Measurements from ENCODE around the gene ZBTB21. TPM values are rescaled to one million over a fixed set of nuclear protein-coding genes. Genes with fewer than 3 reads are reported as not detected.

Gene ZBTB21
- total RNA-seq, 2 donors from 2014 or later = 35.6 to 43.3 TPM

DNA sequence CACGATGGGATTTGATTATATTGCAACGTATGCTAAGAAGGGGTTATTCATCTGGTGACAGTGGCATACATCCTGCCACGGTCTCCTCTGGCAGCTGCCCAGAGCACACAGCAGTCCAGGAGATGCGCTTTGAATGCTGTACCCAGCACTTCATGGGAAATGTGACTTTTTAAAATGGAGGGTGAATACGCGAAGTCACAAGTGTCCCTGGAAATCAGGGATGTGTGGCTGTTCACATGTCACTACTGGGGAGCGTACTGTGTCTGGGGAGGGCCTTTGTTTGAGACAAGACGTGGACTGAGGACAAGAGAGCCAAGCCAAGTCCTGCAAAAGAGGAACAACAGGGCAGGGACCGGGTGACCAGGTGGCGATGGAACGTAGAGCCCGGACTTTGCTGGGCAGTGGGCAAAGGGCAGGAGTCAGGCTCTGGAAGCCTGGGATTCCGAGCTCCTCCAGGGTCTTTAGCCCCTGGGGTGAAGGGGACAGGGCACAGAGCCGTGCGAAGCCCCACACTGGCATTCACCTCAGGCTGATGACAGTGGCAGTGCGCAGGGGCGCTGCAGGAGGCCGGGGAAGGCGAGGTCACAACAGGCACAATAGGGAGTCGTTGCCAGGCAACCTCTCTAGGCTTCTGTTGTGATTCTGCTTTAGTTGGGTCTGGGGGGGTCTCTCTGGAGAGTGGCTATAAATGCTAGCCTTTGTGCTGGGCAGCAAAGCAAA is 11.4 kb upstream of the ZBTB21 start:
- ATAC-seq (replicated peaks in 1 of 2) = no peak
- no peaks in the 10 kb centered on the region for H3K4me1 Mint-ChIP-seq (ENCODE audit: low read depth)
- no peaks in the 10 kb centered on the region for H3K27me3 Mint-ChIP-seq (ENCODE audit: low read depth)
- H3K4me3 Mint-ChIP-seq = no peak overlapping the region
- no peaks in the 10 kb centered on the region for H3K9me3 Mint-ChIP-seq
- H3K36me3 Mint-ChIP-seq (ENCODE audit: insufficient read depth in 2 of 2) = no peaks in the 10 kb centered on the region
- DNase-seq = no peak
- H3K27ac Mint-ChIP-seq = no peak overlapping the region

- no peaks in the 10 kb centered on the region for H3K4me1 Mint-ChIP-seq (ENCODE audit: low read depth)
- peaks cover 1% of the 10 kb centered on the region in 2 donors for H3K36me3 Mint-ChIP-seq (ENCODE audit: insufficient read depth in 2 of 2)
- ATAC-seq (replicated peaks in 1 of 2) (no peak), DNase-seq (no peak)
- H3K27ac Mint-ChIP-seq = no peak overlapping the region
- H3K9me3 Mint-ChIP-seq = peaks cover 0 to 1% of the 10 kb centered on the region in 2 donors
- no peak overlapping the region for H3K4me3 Mint-ChIP-seq
- H3K27me3 Mint-ChIP-seq (ENCODE audit: low read depth) = no peaks in the 10 kb centered on the region
Measured at GRCh38 chr21:42019706-42020105, 9.5 kb upstream of the ZBTB21 start.

GRCh38 chr21:42019101-42019605 is 9.0 kb upstream of the ZBTB21 start:
- no peak for ATAC-seq (replicated peaks in 1 of 2)
- H3K9me3 Mint-ChIP-seq = peaks cover 0 to 4% of the 10 kb centered on the region in 2 donors
- no peaks in the 10 kb centered on the region for H3K27me3 Mint-ChIP-seq (ENCODE audit: low read depth)
- H3K4me1 Mint-ChIP-seq (ENCODE audit: low read depth) = no peaks in the 10 kb centered on the region
- peaks cover 1 to 2% of the 10 kb centered on the region in 2 donors for H3K36me3 Mint-ChIP-seq (ENCODE audit: insufficient read depth in 2 of 2)
- H3K4me3 Mint-ChIP-seq = no peak overlapping the region
- no peak for DNase-seq
- H3K27ac Mint-ChIP-seq = no peak overlapping the region

- H3K27me3 Mint-ChIP-seq (ENCODE audit: low read depth) = peaks cover 8% of the 10 kb centered on the region
- no peak for ATAC-seq (replicated peaks in 1 of 2)
- H3K4me3 Mint-ChIP-seq = no peak overlapping the region
- no peaks in the 10 kb centered on the region for H3K4me1 Mint-ChIP-seq (ENCODE audit: low read depth)
- H3K9me3 Mint-ChIP-seq = peaks cover 0 to 4% of the 10 kb centered on the region in 2 donors
- H3K36me3 Mint-ChIP-seq (ENCODE audit: insufficient read depth in 2 of 2) = peaks cover 1 to 2% of the 10 kb centered on the region in 2 donors
- no peak for DNase-seq
- no peak overlapping the region for H3K27ac Mint-ChIP-seq
Measured at GRCh38 chr21:42017022-42017421, 6.9 kb upstream of the ZBTB21 start.

DNA sequence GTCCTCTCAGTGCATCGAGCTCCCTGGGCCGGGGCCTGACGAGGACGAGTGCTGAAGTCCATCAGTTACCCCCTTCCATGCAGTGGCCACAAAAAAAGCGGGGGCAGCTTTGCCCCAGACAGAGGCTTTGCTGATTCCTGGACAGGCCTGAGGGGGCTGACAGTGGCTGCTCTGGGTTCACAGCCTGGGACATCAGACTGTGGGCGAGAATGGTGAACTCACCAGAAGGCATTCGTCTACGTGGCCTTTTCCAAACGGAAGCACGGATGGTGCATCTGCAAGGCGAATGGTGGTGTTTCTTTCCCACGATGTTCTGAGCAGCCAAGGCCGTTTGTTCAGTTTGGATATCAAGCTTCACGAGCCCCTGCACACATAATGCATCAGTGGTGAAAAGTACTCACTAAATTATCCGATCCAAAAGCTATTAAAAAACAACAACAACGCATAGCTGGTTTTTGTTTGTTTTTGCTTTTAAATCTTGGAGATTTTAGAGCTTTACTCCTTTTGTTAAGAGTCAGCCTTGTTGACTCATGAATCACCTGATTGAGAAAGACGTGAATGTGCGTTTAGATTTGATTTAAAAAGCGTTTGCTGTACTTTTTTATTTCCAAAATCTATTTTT is 6.3 kb upstream of the ZBTB21 start:
- H3K9me3 Mint-ChIP-seq = peaks cover 0 to 4% of the 10 kb centered on the region in 2 donors
- no peak for ATAC-seq (replicated peaks in 1 of 2)
- no peak overlapping the region for H3K4me3 Mint-ChIP-seq
- peaks cover 3% of the 10 kb centered on the region for H3K4me1 Mint-ChIP-seq (ENCODE audit: low read depth)
- no peak overlapping the region for H3K27ac Mint-ChIP-seq
- no peak for DNase-seq
- peaks cover 8% of the 10 kb centered on the region for H3K27me3 Mint-ChIP-seq (ENCODE audit: low read depth)
- H3K36me3 Mint-ChIP-seq (ENCODE audit: insufficient read depth in 2 of 2) = peaks cover 1 to 2% of the 10 kb centered on the region in 2 donors

DNA sequence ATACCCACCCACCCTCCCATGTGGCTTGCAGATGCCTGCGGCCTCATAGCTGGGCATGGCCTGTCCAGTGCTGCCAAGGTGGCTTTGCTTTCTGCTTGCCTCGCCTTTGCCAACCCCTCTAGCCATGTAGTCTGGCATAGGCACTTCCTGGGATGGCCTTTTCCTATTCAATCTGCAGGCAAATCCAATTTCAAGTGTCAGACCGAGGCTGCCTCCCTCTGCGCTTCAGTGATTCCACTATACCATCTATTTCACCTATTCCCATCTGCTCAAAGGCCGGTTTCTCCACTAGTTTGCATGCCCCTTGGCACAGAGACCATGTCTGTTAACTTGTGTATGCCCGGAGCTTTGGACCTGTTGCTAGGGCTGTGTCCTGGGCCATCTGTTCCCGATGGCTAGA is 3.8 kb upstream of the ZBTB21 start:
- H3K4me3 Mint-ChIP-seq = no peak overlapping the region

DNA sequence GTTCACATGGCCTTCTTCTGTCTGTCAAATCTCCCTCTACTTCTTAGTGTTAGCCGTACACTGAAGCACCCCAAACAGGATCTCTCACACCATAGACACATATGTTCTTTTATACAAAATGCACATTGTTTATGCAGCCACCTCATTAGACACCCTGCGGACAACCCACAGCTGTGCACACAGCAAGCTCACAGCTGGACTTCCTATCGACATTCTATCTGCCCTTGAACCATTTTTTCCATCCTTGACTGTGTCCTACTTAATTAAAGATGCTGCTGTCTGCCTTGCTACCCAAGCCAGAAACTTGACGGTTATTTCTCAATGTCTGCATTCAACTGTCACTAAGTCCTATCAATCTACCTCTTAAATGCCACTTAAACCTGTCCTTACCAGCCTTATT is 3.2 kb upstream of the ZBTB21 start:
- Mint-ChIP-seq H3K27me3 (ENCODE audit: low read depth) (peaks cover 8% of the 10 kb centered on the region), H3K4me1 (ENCODE audit: low read depth) (peaks cover 8% of the 10 kb centered on the region), H3K4me3 (no peak overlapping the region), H3K36me3 (ENCODE audit: insufficient read depth in 2 of 2) (peaks cover 1 to 5% of the 10 kb centered on the region in 2 donors), H3K27ac (no peak overlapping the region), H3K9me3 (peaks cover 0 to 4% of the 10 kb centered on the region in 2 donors)
- DNase-seq (no peak), ATAC-seq (replicated peaks in 1 of 2) (no peak)

More for the DNA sequence above, 3.8 kb upstream of the ZBTB21 start:
- Mint-ChIP-seq H3K27ac (no peak overlapping the region), H3K9me3 (peaks cover 0 to 4% of the 10 kb centered on the region in 2 donors), H3K4me1 (ENCODE audit: low read depth) (peaks cover 8% of the 10 kb centered on the region), H3K36me3 (ENCODE audit: insufficient read depth in 2 of 2) (peaks cover 1 to 2% of the 10 kb centered on the region in 2 donors), H3K27me3 (ENCODE audit: low read depth) (peaks cover 8% of the 10 kb centered on the region)
- ATAC-seq (replicated peaks in 1 of 2) = no peak
- no peak for DNase-seq

- H3K27ac Mint-ChIP-seq = no peak overlapping the region
- H3K36me3 Mint-ChIP-seq (ENCODE audit: insufficient read depth in 2 of 2) = peaks cover 1 to 7% of the 10 kb centered on the region in 2 donors
- ATAC-seq (replicated peaks in 1 of 2) (no peak), DNase-seq (no peak)
- peaks cover 0 to 4% of the 10 kb centered on the region in 2 donors for H3K9me3 Mint-ChIP-seq
- H3K27me3 Mint-ChIP-seq (ENCODE audit: low read depth) = peaks cover 8% of the 10 kb centered on the region
- H3K4me1 Mint-ChIP-seq (ENCODE audit: low read depth) = peaks cover 12% of the 10 kb centered on the region
- H3K4me3 Mint-ChIP-seq = no peak overlapping the region
Measured at GRCh38 chr21:42012763-42013329, 2.7 kb upstream of the ZBTB21 start.

- Mint-ChIP-seq H3K4me3 (peak overlapping the region in 1 of 2 donors; percentile 4), H3K27me3 (ENCODE audit: low read depth) (peaks cover 8% of the 10 kb centered on the region), H3K4me1 (ENCODE audit: low read depth) (peaks cover 17% of the 10 kb centered on the region), H3K9me3 (peaks cover 0 to 4% of the 10 kb centered on the region in 2 donors), H3K27ac (no peak overlapping the region), H3K36me3 (ENCODE audit: insufficient read depth in 2 of 2) (peaks cover 2 to 9% of the 10 kb centered on the region in 2 donors)
- no peak for ATAC-seq (replicated peaks in 1 of 2)
- no peak for DNase-seq
Measured at GRCh38 chr21:42012344-42012743, 2.2 kb upstream of the ZBTB21 start.

- peaks cover 4 to 15% of the 10 kb centered on the region in 2 donors for H3K36me3 Mint-ChIP-seq (ENCODE audit: insufficient read depth in 2 of 2)
- peak overlapping the region; percentile 84 to 86 for H3K4me3 Mint-ChIP-seq
- peaks cover 8% of the 10 kb centered on the region for H3K27me3 Mint-ChIP-seq (ENCODE audit: low read depth)
- DNase-seq = peak; percentile 35 to 39
- H3K9me3 Mint-ChIP-seq = peaks cover 0 to 4% of the 10 kb centered on the region in 2 donors
- ATAC-seq (replicated peaks in 1 of 2) = peak; percentile 3 to 21
- H3K27ac Mint-ChIP-seq = peak overlapping the region; percentile 36
- H3K4me1 Mint-ChIP-seq (ENCODE audit: low read depth) = peaks cover 30% of the 10 kb centered on the region
Measured at GRCh38 chr21:42010507-42011495, 641 bp upstream of the ZBTB21 start.

DNA sequence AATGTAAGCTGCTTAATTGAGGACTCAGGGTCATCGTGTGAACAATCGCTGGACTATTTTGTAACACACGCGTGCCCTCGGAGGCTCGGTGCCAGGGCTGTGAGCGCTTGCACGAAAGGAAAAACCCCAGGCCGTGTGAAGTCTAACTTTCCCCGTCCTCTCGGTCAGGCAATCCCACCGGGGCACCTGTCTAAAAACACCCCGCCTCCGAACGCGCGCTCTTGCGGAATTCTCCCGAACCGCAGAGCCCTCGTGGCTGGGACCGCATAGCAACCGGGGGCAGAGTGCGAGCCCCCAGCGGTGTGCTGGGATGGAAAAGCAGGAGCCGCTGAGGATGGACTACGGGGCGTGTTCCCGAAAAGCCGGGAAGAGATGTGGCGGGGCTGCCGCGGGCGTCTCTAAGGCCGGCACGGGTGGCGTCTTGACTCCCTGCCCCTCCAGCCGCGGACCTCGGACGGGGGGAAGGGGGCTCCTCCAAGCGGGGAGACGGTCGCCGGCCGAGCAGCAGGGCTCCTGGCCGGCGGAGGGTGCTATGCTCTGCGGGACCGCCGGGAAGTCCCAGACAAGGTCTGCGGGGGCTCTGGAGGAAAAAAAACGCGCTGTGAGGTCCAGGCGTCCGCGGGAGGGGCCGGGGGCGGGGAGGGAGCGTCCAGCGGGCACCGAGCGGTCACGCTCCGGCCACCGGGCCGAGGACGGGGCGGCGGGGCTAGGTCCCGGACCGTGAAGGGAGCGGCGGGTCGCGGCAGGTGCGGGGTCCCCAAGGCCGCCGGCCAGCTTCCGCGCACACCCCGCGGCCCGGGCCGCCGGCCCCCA is 936 bp downstream of the ZBTB21 start:
- H3K27ac Mint-ChIP-seq = peak overlapping the region; percentile 86
- peaks cover 8% of the 10 kb centered on the region for H3K27me3 Mint-ChIP-seq (ENCODE audit: low read depth)
- H3K4me3 Mint-ChIP-seq = peak overlapping the region; percentile 85 to 86
- H3K36me3 Mint-ChIP-seq (ENCODE audit: insufficient read depth in 2 of 2) = peaks cover 2 to 13% of the 10 kb centered on the region in 2 donors
- peaks cover 45% of the 10 kb centered on the region for H3K4me1 Mint-ChIP-seq (ENCODE audit: low read depth)
- DNase-seq (peak; percentile 48 to 64), ATAC-seq (replicated peaks in 1 of 2) (peak; percentile 16 to 20)
- no peaks in the 10 kb centered on the region for H3K9me3 Mint-ChIP-seq

Data from activated T-cell treated with anti-CD3 and anti-CD28 coated beads, Interleukin-2, amount 50 U/mL, for 72 hours (primary cell).